Activated CD8-positive, alpha-beta memory T cell treated with anti-CD3 and anti-CD28 coated beads for 36 hours (primary cell): ENCODE results near the gene NDUFA13. TPM values are rescaled to one million over a fixed set of nuclear protein-coding genes. Genes with fewer than 3 reads are reported as not detected.

Source experiments
- CTCF ChIA-PET: fragments of 350-600 bp; sonication (Branson Sonifier 250); formaldehyde crosslinking; loops from one replicate; lab custom pipeline; 2021; ENCODE audit warnings: antibody characterized with exemption; lab: Charles Lee
- POLR2A ChIA-PET: fragments of 350-600 bp; sonication (Branson Sonifier 250); formaldehyde crosslinking; loops from one replicate; lab custom pipeline; 2021; ENCODE audit warnings: antibody characterized with exemption; lab: Charles Lee
- total RNA-seq, 2 experiments: library from RNA; stranded (reverse); gene quantifications; one replicate each; pipeline ENCODE4 v1.2.3, GENCODE V29; 2021

NDUFA13 gene
- total RNA-seq, 2 experiments from 2014 or later: 337 to 339 TPM

DNA sequence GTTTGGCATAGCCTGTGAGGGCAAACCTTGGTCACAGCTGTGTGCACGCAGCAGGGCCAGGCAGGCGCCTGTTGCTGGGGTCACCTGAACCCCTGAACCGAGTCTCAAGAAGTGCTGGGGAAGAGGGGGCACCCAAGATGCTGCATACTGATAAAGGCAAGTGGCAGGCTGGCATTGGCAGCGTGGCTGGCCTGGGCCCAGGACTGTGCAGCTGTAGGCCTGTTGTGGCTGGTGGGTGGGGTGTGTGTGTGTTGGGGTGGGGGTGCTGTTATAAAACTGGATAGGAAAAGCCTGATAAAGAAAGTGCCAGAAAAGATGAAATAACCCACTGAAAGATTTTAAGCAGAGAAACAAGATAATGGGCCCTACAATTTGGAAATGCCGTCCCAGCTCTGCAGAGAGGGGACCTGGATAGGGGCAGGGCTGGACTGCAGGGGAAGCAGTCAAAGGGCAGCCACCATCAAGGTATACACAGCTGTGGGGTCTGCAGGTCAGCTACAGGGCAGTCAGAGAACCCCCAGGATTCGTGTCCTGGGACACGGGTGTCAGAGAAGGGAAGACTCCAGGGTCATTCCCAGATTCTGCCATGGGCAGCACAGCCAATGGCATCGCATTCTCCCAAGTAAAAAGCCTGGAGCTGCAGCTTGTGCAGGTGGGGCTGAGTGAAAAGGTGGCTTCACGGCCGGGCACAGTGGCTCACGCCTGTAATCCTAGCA, 55.2 kb downstream of the NDUFA13 start:
- ChIA-PET CTCF (interaction anchor here (0.6 to 1.8 kb wide), 2 partner anchors 12 to 21 kb away, joined by 3 to 6 read pairs; no protein-coding TSS in a partner anchor), POLR2A (interaction anchor here (0.6 kb wide), 1 partner anchor 514 kb away, joined by 5 read pairs; no protein-coding TSS in a partner anchor)

GRCh38 chr19:19575411-19575810, 59.4 kb downstream of the NDUFA13 start:
- POLR2A ChIA-PET: no interaction called here
- CTCF ChIA-PET: no interaction called here

Other genes starting within 250 kb of the NDUFA13 start
- gene TM6SF2, start 242.9 kb upstream of the NDUFA13 start, total RNA-seq: not detected
- gene SUGP1, start 195.7 kb upstream of the NDUFA13 start, total RNA-seq: 10 to 100 TPM; 54.6 to 61.0 TPM
- gene MAU2, start 195.4 kb upstream of the NDUFA13 start, total RNA-seq: 10 to 100 TPM; 43.1 to 47.4 TPM
- gene GATAD2A, start 110.5 kb upstream of the NDUFA13 start, total RNA-seq: 100 to 1,000 TPM; 188 TPM
- gene TSSK6, start 677 bp upstream of the NDUFA13 start, total RNA-seq: 1 to 10 TPM; 2.5 to 2.8 TPM
- gene YJEFN3, start 12.7 kb downstream of the NDUFA13 start, total RNA-seq: 1 to 10 TPM; 7.3 to 8.8 TPM
- under 1 TPM; 0.15 to 0.30 TPM for gene CILP2, start 22.0 kb downstream of the NDUFA13 start, total RNA-seq
- gene PBX4, start 102.5 kb downstream of the NDUFA13 start, total RNA-seq: 10 to 100 TPM; 13.6 to 14.9 TPM
- 10 to 100 TPM; 24.9 to 25.5 TPM for gene LPAR2, start 112.0 kb downstream of the NDUFA13 start, total RNA-seq
- gene GMIP, start 127.4 kb downstream of the NDUFA13 start, total RNA-seq: 10 to 100 TPM; 58.1 to 60.9 TPM
- 10 to 100 TPM; 88.6 to 96.1 TPM for gene ATP13A1, start 147.5 kb downstream of the NDUFA13 start, total RNA-seq
- 10 to 100 TPM; 63.9 to 65.7 TPM for gene ZNF101, start 152.6 kb downstream of the NDUFA13 start, total RNA-seq
- 1 to 10 TPM; 5.6 to 5.7 TPM for gene ZNF14, start 216.9 kb downstream of the NDUFA13 start, total RNA-seq